IMR-90 (cell line): ENCODE data around the gene GADL1. TPM values are rescaled to one million over a fixed set of nuclear protein-coding genes. Genes with fewer than 3 reads are reported as not detected.

Source experiments
- ATAC-seq: fragments of 200-7000 bp; cut with Tn5 transposase; 2 replicates; pipeline ENCODE4 v1.9.1; 2020; ENCODE audit warnings: low read depth, mild to moderate bottlenecking, moderate library complexity
- BruUV-seq: library from RNA; stranded (reverse); fragments of 400-500 nt; replicated peaks from 2 replicates; lab custom pipeline; 2021; lab: Mats Ljungman, UMichigan
- CTCF ChIA-PET: fragments of 300-600 bp; formaldehyde crosslinking; extraction: SDS; loops from one replicate; lab custom pipeline; 2021; ENCODE audit warnings: antibody characterized with exemption; lab: Yijun Ruan, JAX
- POLR2A ChIA-PET: fragments of 300-600 bp; sonication (Branson Sonifier 250); formaldehyde crosslinking; loops from one replicate; lab custom pipeline; 2022; ENCODE audit warnings: antibody characterized with exemption; ENCODE audit not compliant: unreplicated experiment; lab: Charles Lee
- DNase-seq: peaks from one replicate; pipeline ENCODE4 v3.0.0; 2013
- H2AFZ ChIP-seq: replicated peaks from 2 replicates; pipeline ENCODE3; 2013; ENCODE audit warnings: low read length, mild to moderate bottlenecking; ENCODE audit not compliant: poor library complexity
- H2AK5ac ChIP-seq: 2 replicates; pipeline ENCODE4 v1.6.1; 2013; ENCODE audit warnings: low read depth, low read length, inconsistent platforms
- H2AK9ac ChIP-seq: replicated peaks from 2 replicates; pipeline ENCODE3; 2013; ENCODE audit warnings: mild to moderate bottlenecking, low read depth, low read length, moderate library complexity; ENCODE audit not compliant: poor library complexity
- H2BK120ac ChIP-seq: 2 replicates; pipeline ENCODE4 v1.6.1; 2013; ENCODE audit warnings: low read depth, low read length, inconsistent platforms
- H2BK15ac ChIP-seq: 3 replicates; pipeline ENCODE4 v1.6.1; 2013; ENCODE audit warnings: low read depth, low read length, inconsistent platforms
- H2BK20ac ChIP-seq: 2 replicates; pipeline ENCODE4 v1.6.1; 2013; ENCODE audit warnings: low read depth, mild to moderate bottlenecking, inconsistent platforms, low read length, moderate library complexity
- H2BK5ac ChIP-seq: 2 replicates; pipeline ENCODE4 v1.6.1; 2013; ENCODE audit warnings: mild to moderate bottlenecking, low read depth, low read length, inconsistent platforms; ENCODE audit not compliant: poor library complexity, severe bottlenecking
- H3K14ac ChIP-seq: replicated peaks from 2 replicates; pipeline ENCODE4 v1.6.1; 2013; ENCODE audit warnings: low read depth, low read length, inconsistent platforms
- H3K18ac ChIP-seq: 2 replicates; pipeline ENCODE4 v1.6.1; 2013; ENCODE audit warnings: low read depth, low read length, control low read depth
- H3K23ac ChIP-seq: 2 replicates; pipeline ENCODE4 v1.6.1; 2013; ENCODE audit warnings: low read depth, low read length, inconsistent platforms
- H3K27ac ChIP-seq: 2 replicates; pipeline ENCODE4 v1.5.1; 2013; ENCODE audit warnings: mild to moderate bottlenecking, control low read depth, low read length; ENCODE audit not compliant: insufficient read depth
- H3K27me3 ChIP-seq: 2 replicates; pipeline ENCODE4 v1.6.1; 2013; ENCODE audit warnings: low read length; ENCODE audit not compliant: control insufficient read depth, insufficient read depth
- H3K36me3 ChIP-seq: 2 replicates; pipeline ENCODE4 v1.6.1; 2013; ENCODE audit warnings: low read length, mixed read lengths; ENCODE audit not compliant: control insufficient read depth, insufficient read depth
- H3K4ac ChIP-seq: 2 replicates; pipeline ENCODE4 v1.6.1; 2013; ENCODE audit warnings: low read depth, low read length, inconsistent platforms
- H3K4me1 ChIP-seq: 2 replicates; pipeline ENCODE4 v1.6.1; 2013; ENCODE audit warnings: low read length, mixed read lengths; ENCODE audit not compliant: control insufficient read depth, insufficient read depth
- H3K4me2 ChIP-seq: 2 replicates; pipeline ENCODE4 v1.6.1; 2013; ENCODE audit warnings: low read depth, mild to moderate bottlenecking, control low read depth, low read length, moderate library complexity
- H3K4me3 ChIP-seq: 2 replicates; pipeline ENCODE4 v1.5.1; 2013; ENCODE audit warnings: low read depth, mild to moderate bottlenecking, control low read depth, low read length, moderate library complexity; ENCODE audit not compliant: insufficient read depth
- H3K56ac ChIP-seq: 2 replicates; pipeline ENCODE4 v1.6.1; 2013; ENCODE audit warnings: low read length, inconsistent platforms; ENCODE audit not compliant: insufficient read depth; ENCODE audit errors: extremely low read depth
- H3K79me1 ChIP-seq, 2 experiments: 2 replicates each; pipeline ENCODE4 v1.6.1; 2013; ENCODE audit warnings: low read length in 2 of 2, inconsistent platforms in 1 of 2, low read depth in 1 of 2
- H3K9ac ChIP-seq: 2 replicates; pipeline ENCODE4 v1.6.1; 2013; ENCODE audit warnings: low read depth, low read length, control low read depth
- H3K9me1 ChIP-seq: 2 replicates; pipeline ENCODE4 v1.6.1; 2013; ENCODE audit warnings: low read length, inconsistent platforms; ENCODE audit not compliant: insufficient read depth
- H3K9me3 ChIP-seq: 2 replicates; pipeline ENCODE4 v1.6.1; 2013; ENCODE audit warnings: low read length; ENCODE audit not compliant: control insufficient read depth, insufficient read depth
- H4K20me1 ChIP-seq: 2 replicates; pipeline ENCODE4 v1.6.1; 2013; ENCODE audit warnings: low read length, inconsistent platforms; ENCODE audit not compliant: insufficient read depth
- H4K5ac ChIP-seq: 2 replicates; pipeline ENCODE4 v1.6.1; 2013; ENCODE audit warnings: mild to moderate bottlenecking, low read depth, low read length, control low read depth
- H4K8ac ChIP-seq, 2 experiments: 2 replicates each; pipeline ENCODE4 v1.6.1; 2013; ENCODE audit warnings: low read depth in 2 of 2, low read length in 2 of 2, control low read depth in 1 of 2, inconsistent platforms in 1 of 2
- H4K91ac ChIP-seq: 2 replicates; pipeline ENCODE4 v1.6.1; 2013; ENCODE audit warnings: low read depth, low read length, inconsistent platforms; ENCODE audit not compliant: insufficient read depth
- BHLHE40 ChIP-seq: fragments of 150-350 bp; IDR thresholded peaks from 2 replicates; pipeline ENCODE4 v1.6.1; 2016; ENCODE audit warnings: mild to moderate bottlenecking, low read depth, low read length
- CEBPB ChIP-seq: IDR thresholded peaks from 2 replicates; pipeline ENCODE4 v1.6.1; 2012; ENCODE audit warnings: low read depth, low read length, improper control_type of control experiment
- CHD1 ChIP-seq: IDR thresholded peaks from 2 replicates; pipeline ENCODE4 v1.6.1; 2012; ENCODE audit warnings: low read depth, low read length, improper control_type of control experiment
- CTCF ChIP-seq: conservative IDR thresholded peaks from 2 replicates; pipeline ENCODE4 v1.5.1; 2012; ENCODE audit warnings: mild to moderate bottlenecking, low read depth, low read length, improper control_type of control experiment
- ELK1 ChIP-seq: fragments of 150-350 bp; IDR thresholded peaks from 2 replicates; pipeline ENCODE4 v1.6.1; 2016; ENCODE audit warnings: low read depth, mild to moderate bottlenecking, low read length, moderate library complexity, borderline replicate concordance
- FOS ChIP-seq: fragments of 150-350 bp; IDR thresholded peaks from 2 replicates; pipeline ENCODE4 v1.6.1; 2016; ENCODE audit warnings: low read depth, low read length
- MAFK ChIP-seq: IDR thresholded peaks from 2 replicates; pipeline ENCODE4 v1.6.1; 2012; ENCODE audit warnings: low read depth, low read length, improper control_type of control experiment
- MAZ ChIP-seq: IDR thresholded peaks from 2 replicates; pipeline ENCODE4 v1.6.1; 2012; ENCODE audit warnings: low read depth, mild to moderate bottlenecking, low read length, improper control_type of control experiment, moderate library complexity, borderline replicate concordance
- MXI1 ChIP-seq: IDR thresholded peaks from 2 replicates; pipeline ENCODE4 v1.6.1; 2012; ENCODE audit warnings: low read depth, mild to moderate bottlenecking, low read length, moderate library complexity, borderline replicate concordance
- NFE2L2 ChIP-seq: fragments of 150-350 bp; IDR thresholded peaks from 2 replicates; pipeline ENCODE4 v1.6.1; 2016; ENCODE audit warnings: low read depth, mild to moderate bottlenecking, low read length
- POLR2A ChIP-seq: IDR thresholded peaks from 2 replicates; pipeline ENCODE4 v1.6.1; 2012; ENCODE audit warnings: mild to moderate bottlenecking, low read depth, low read length
- RAD21 ChIP-seq: IDR thresholded peaks from 2 replicates; pipeline ENCODE4 v1.6.1; 2012; ENCODE audit warnings: low read length, improper control_type of control experiment
- RCOR1 ChIP-seq: IDR thresholded peaks from 2 replicates; pipeline ENCODE4 v1.6.1; 2012; ENCODE audit warnings: mild to moderate bottlenecking, low read length, improper control_type of control experiment; ENCODE audit not compliant: insufficient replicate concordance
- RFX5 ChIP-seq: IDR thresholded peaks from 2 replicates; pipeline ENCODE4 v1.8.0; 2012; ENCODE audit warnings: low read depth, mild to moderate bottlenecking, low read length, moderate library complexity
- SMC3 ChIP-seq: fragments of 150-350 bp; IDR thresholded peaks from 2 replicates; pipeline ENCODE4 v1.6.1; 2016; ENCODE audit warnings: low read depth, mild to moderate bottlenecking, antibody characterized with exemption, low read length, moderate library complexity
- USF2 ChIP-seq: fragments of 150-350 bp; IDR thresholded peaks from 2 replicates; pipeline ENCODE4 v1.6.1; 2017; ENCODE audit warnings: mild to moderate bottlenecking, antibody characterized with exemption, low read length, low read depth
- WGBS, 2 experiments: methylation state at CpG; one replicate each; pipeline versions ENCODE4 v1.1.5 to v1.1.7; 2013; ENCODE audit warnings: missing lambda C conversion rate in 2 of 2; ENCODE audit not compliant: insufficient read length in 1 of 2; ENCODE audit errors: extremely low coverage in 2 of 2; 5-methylcytosine and 5-hydroxymethylcytosine counted together
- dilution Hi-C: fragments of 300-500 bp; cut with HindIII; formaldehyde crosslinking; loops from one replicate; pipeline ENCODE4 v1.14.3; 2018; ENCODE audit warnings: low sequenced_read_pairs; ENCODE audit not compliant: unreplicated experiment
- in situ Hi-C: fragments of 300-500 bp; cut with MboI; formaldehyde crosslinking; loops from 3 replicates; pipeline ENCODE4 v1.14.3; 2019; ENCODE audit warnings: low sequenced_read_pairs, inconsistent platforms, mixed read lengths
- intact Hi-C: fragments of 100-400 bp; cut with micrococcal nuclease; formaldehyde crosslinking; loops from 2 replicates; pipeline ENCODE4 v1.10.0; 2022
- polyA plus RNA-seq, 3 experiments: library from polyadenylated mRNA; depleted of rRNA; stranded (reverse); fragments of >200 nt; gene quantifications; 2 replicates each; pipeline ENCODE4 v1.2.3, GENCODE V29; 2012; ENCODE audit warnings: low replicate concordance in 1 of 3
- total RNA-seq: library from RNA; depleted of rRNA; stranded (reverse); fragments of >200 nt; gene quantifications from 2 replicates; pipeline ENCODE4 v1.2.3, GENCODE V29; 2012

GADL1 gene
- total and polyA plus RNA-seq, 2 of the 4 experiments (the other 2 are of a cell fraction), result not detected

- POLR2A ChIA-PET, result no interaction called here
- intact Hi-C loops, result no loop called here
- BruUV-seq, result no TSS peak
These were observed 156.5 kb downstream of the GADL1 start for GRCh38 chr3:30737743-30738499.

More at GRCh38 chr3:30737743-30738499, 156.5 kb downstream of the GADL1 start:
- Histone ChIP-seq H3K9me3 (no peaks in the 10 kb centered on the region), H2BK20ac (no peak overlapping the region), H3K14ac (no peak overlapping the region), H2AK9ac (no peak overlapping the region), H4K20me1 (no peaks in the 10 kb centered on the region), H3K4me3 (no peak overlapping the region), H3K56ac (no peak overlapping the region), H3K9ac (no peak overlapping the region), H3K9me1 (no peaks in the 10 kb centered on the region), H3K36me3 (no peaks in the 10 kb centered on the region), H2BK5ac (no peak overlapping the region), H3K23ac (no peak overlapping the region), H4K91ac (no peak overlapping the region), H2AK5ac (no peak overlapping the region), H3K4me2 (no peak overlapping the region), H3K18ac (no peak overlapping the region), H2AFZ (no peak overlapping the region), H3K79me1 (no peaks in the 10 kb centered on the region), H3K4ac (no peak overlapping the region), H2BK120ac (no peak overlapping the region), H2BK15ac (no peak overlapping the region), H3K27ac (no peak overlapping the region), H4K8ac (no peak overlapping the region), H3K27me3 (no peaks in the 10 kb centered on the region), H3K4me1 (peaks cover 1% of the 10 kb centered on the region; the same call in 1 of the 2 replicates), H4K5ac (no peak overlapping the region)
- ATAC-seq (no peak), DNase-seq (no peak)
- dilution Hi-C loops, result no loop called here
- in situ Hi-C loops, result no loop called here
- no CpG with 5 or more reads among the region's 3 CpGs for WGBS, 2 experiments
- CTCF ChIA-PET, result no interaction called here
- TF ChIP-seq MAZ (no peak), RCOR1 (no peak), ELK1 (no peak), CTCF (no peak), MXI1 (no peak), CHD1 (no peak), USF2 (no peak), FOS (no peak), MAFK (no peak), NFE2L2 (no peak), SMC3 (no peak), BHLHE40 (no peak), RAD21 (no peak), POLR2A (no peak), CEBPB (no peak), RFX5 (no peak)
